ENCODE results near the gene RCN2.

Gene RCN2

GRCh38 chr15:76976572-76977270, 45.2 kb downstream of the RCN2 start:
- no peak for DNase-seq

GRCh38 chr15:76978522-76979330, 47.2 kb downstream of the RCN2 start:
- DNase-seq: no peak

DNA sequence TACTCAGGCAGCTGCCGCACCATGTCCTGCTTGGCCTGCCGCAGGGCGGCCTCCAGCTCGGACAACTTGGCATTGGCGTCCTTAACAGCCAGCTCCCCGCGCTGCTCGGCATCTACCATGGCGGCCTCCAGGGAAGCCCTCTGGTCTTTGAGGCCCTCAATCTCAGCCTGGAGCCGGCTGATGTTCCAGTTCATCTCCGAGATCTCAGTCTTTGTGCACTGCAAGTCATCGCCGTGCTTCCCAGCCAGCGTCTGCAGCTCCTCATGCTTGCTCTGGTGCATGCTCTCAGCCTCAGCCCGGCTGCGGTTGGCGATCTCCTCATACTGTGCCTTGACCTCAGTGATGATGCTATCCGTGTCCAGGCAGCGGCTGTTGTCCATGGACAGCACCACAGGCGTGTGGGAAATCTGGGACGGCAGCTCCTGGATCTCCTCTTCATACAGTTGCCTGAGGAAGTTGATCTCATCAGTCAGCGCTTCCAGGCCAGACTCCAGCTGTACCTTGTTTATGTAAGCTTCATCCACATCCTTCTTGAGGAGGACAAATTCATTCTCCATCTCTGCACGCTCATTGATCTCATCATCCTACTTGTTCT, 47.9 kb downstream of the RCN2 start:
- DNase-seq: no peak

DNA sequence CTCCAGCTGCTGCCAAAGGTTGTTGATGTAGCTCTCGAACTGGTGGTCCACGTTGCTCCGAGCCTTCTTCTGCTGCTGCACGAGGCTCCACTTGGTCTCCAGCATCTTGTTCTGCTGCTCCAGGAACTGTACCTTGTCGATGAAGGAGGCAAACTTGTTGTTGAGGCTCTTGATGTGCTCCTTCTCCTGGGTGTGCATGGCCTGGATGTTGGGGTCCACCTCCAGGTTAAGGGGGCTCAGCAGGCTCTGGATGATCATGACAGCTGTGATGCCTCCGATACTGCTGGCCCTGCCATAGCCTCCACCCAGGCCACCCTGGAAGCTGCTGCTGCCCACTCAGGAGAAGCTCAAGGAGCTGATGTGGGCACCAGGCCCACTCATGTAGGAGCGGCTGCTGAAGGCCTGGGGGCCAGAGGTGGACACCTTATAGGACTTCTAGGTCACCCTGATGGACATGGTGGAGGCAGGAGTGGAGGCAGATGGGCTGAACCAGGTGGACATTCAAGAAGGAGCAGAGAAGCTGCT, 48.5 kb downstream of the RCN2 start:
- DNase-seq: no peak

- DNase-seq: no peak
Observed at GRCh38 chr15:76982356-76982755, 50.8 kb downstream of the RCN2 start.

- no peak for DNase-seq
Observed at GRCh38 chr15:76982756-76983155, 51.2 kb downstream of the RCN2 start.

DNA sequence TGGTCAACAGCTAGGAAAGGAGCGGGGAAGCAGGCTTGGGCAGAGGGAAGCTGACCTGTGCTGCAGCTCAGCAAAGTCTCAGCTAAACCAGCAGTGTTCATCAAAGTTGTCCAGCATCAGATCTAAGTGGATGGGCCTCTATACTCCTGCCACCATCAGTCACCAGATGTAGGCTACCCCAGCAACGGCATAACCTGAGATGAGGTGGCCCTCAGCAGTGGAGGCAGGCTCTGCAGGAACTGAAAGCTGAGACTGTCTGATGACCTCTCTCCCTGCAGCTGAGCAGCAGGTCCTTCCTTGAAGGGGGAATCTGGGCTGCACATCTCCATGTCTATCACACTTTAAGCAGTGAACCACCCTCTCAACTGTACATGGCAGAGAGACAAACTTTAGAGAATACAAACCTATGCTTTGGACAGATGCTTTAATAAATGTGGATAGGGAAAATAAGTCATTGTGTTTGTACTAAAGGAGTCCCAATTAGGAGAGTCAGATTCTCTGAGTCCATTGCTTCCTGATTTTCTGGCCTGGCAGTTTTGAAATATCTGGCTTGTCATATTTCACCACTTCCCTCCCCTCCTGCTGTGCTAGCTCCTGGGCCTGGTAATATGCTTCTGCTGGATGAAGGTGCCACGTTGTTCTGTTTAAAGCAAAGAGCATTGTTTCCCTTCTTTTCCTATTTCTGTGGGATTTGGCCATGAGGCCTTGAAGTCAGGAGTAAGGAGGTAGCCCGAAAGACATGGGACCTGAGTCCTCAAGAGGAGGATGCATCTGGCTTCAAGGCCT, 52.2 kb downstream of the RCN2 start:
- DNase-seq: no peak

GRCh38 chr15:76986743-76987142, 55.2 kb downstream of the RCN2 start:
- DNase-seq: no peak

- no peak for DNase-seq
Observed at GRCh38 chr15:76987276-76987675, 55.7 kb downstream of the RCN2 start.

GRCh38 chr15:76987896-76988860, 56.6 kb downstream of the RCN2 start:
- no peak for DNase-seq

GRCh38 chr15:76988867-76989780, 57.6 kb downstream of the RCN2 start:
- DNase-seq: no peak

DNA sequence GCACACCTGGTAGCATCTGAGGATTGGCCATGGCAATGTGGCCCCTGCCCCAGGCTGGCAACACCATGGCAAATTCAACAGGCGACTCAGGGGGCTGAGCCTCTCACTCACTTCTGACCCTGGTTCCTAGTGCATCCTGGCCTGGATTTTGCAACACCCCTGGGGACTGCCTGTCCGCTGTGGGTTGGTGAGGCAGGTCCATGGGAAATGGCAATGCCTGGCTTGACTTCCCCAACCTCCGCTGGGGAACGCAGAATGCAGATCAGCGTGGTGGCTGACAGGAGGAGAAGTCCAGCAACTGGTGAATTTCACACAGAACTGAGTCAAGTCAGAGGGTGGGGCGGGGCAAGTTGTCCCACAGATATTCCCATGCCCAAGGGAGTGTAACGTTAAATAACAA, 59.5 kb downstream of the RCN2 start:
- DNase-seq: no peak

- DNase-seq: no peak
Observed at GRCh38 chr15:76991741-76992645, 60.4 kb downstream of the RCN2 start.

DNA sequence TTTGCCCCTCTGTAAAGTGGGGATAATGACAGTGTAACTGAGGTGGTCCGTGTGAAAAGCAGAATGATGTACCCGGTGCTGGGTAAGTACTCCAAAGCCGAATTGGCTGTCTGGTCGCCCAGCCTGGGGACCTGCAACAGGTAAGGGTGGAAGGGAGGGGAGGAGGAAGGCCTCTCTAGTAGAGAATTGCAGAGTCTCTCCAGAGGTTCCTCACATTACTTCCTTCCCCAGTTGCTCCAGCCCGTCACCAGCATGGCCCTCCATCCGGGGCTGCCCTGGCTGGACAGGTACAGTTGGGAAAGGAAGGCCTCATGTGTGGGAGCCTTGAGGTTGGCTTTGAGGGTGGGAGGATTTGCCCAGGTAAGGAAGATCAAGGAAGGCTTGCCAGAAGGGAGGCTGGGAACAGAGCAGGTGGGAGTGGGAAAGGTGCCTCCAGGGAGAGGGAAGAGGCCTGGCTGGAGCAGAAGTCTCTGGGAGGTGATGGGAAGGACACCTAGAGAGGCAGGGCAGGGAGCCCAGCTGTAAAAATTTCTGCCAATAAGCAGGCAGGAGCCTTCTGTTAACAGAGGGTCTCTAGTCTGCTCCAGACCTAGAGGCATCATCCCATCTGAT, 61.7 kb downstream of the RCN2 start:
- no peak for DNase-seq

- no peak for DNase-seq
Observed at GRCh38 chr15:76994001-76994400, 62.5 kb downstream of the RCN2 start.

DNA sequence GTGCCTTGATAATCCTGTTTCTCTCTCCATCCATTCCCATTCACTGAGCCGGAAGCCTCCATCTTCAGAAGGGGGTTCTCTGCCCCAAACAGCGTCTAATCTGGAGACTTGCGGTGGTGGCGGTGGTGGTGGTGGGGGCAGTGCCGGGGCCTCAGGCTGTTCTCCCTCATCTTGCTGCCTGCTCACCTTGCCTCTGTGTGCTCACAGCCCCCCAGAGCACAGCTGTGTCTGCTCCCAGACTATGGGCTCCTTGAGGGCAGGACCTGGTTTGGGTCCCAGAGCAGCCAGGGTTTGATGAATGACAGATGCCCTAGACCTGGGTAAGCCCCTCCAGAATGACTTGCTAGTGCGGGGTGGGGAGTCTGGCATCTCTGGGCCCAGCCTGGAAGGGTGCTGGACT, 62.9 kb downstream of the RCN2 start:
- no peak for DNase-seq

- peak; percentile 44 to 57 for DNase-seq
Observed at GRCh38 chr15:76994971-76995945, 63.7 kb downstream of the RCN2 start, which contains the start of gene PSTPIP1. TSS of gene PSTPIP1 (plus strand) at chr15:76995126. CDS start at chr15:76995574, 448 bp downstream.

- no peak for DNase-seq
Observed at GRCh38 chr15:76996076-76996525, 64.6 kb downstream of the RCN2 start.

Measured in SHP77 (cell line).